HepG2 (cell line): Measurements from ENCODE around the gene RILP. TPM values are rescaled to one million over a fixed set of nuclear protein-coding genes. Genes with fewer than 3 reads are reported as not detected.
A peak's percentile ranks its signal among the peaks of the same experiment; 100 is the strongest.

Experiments
- ATF2 ChIP-seq: sonication (generic); formaldehyde crosslinking; IDR thresholded peaks from 2 replicates; pipeline ENCODE4 v1.4.0; 2020; ENCODE audit warnings: missing genetic modification reagents
- ATF5 ChIP-seq: sonication (generic); formaldehyde crosslinking; IDR thresholded peaks from 2 replicates; pipeline ENCODE4 v1.4.0; 2020; ENCODE audit warnings: mild to moderate bottlenecking, low read depth, missing genetic modification reagents
- BRD4 ChIP-seq: sonication (generic); formaldehyde crosslinking; IDR thresholded peaks from 2 replicates; pipeline ENCODE4 v1.4.0; 2020; ENCODE audit warnings: missing genetic modification reagents
- CBFB ChIP-seq: sonication (generic); formaldehyde crosslinking; IDR thresholded peaks from 2 replicates; pipeline ENCODE4 v1.4.0; 2020; ENCODE audit warnings: missing genetic modification reagents
- CCDC6 ChIP-seq: sonication (generic); formaldehyde crosslinking; IDR thresholded peaks from 2 replicates; pipeline ENCODE4 v1.8.1; 2022; ENCODE audit warnings: mild to moderate bottlenecking, missing genetic modification reagents, moderate library complexity
- ERF ChIP-seq: IDR thresholded peaks from 2 replicates; pipeline ENCODE4 v1.6.1; 2018; ENCODE audit warnings: missing biosample characterization, missing genetic modification reagents
- GPN1 ChIP-seq: sonication (generic); formaldehyde crosslinking; IDR thresholded peaks from 2 replicates; pipeline ENCODE4 v1.5.1; 2020; ENCODE audit warnings: missing genetic modification reagents, borderline replicate concordance
- HBP1 ChIP-seq: IDR thresholded peaks from 2 replicates; pipeline ENCODE4 v1.6.1; 2016; ENCODE audit warnings: low read depth, control low read depth
- KAT7 ChIP-seq: IDR thresholded peaks from 2 replicates; pipeline ENCODE4 v1.6.1; 2018; ENCODE audit warnings: borderline replicate concordance, missing compliant biosample characterization
- NFIB ChIP-seq: sonication (generic); formaldehyde crosslinking; IDR thresholded peaks from 2 replicates; pipeline ENCODE4 v1.9.0; 2021; ENCODE audit warnings: missing genetic modification reagents, mild to moderate bottlenecking, borderline replicate concordance
- NR1H2 ChIP-seq: sonication (generic); formaldehyde crosslinking; IDR thresholded peaks from 2 replicates; pipeline ENCODE4 v1.8.1; 2022; ENCODE audit warnings: low read depth, missing genetic modification reagents, borderline replicate concordance
- PAWR ChIP-seq: sonication (generic); formaldehyde crosslinking; IDR thresholded peaks from 2 replicates; pipeline ENCODE4 v1.4.0; 2020; ENCODE audit warnings: missing genetic modification reagents, mild to moderate bottlenecking, borderline replicate concordance
- PRMT3 ChIP-seq: sonication (generic); formaldehyde crosslinking; IDR thresholded peaks from 2 replicates; pipeline ENCODE4 v1.8.1; 2022; ENCODE audit warnings: low read depth, mild to moderate bottlenecking, moderate library complexity, missing genetic modification reagents, borderline replicate concordance
- SRSF1 ChIP-seq: fragments of 200-400 bp; formaldehyde crosslinking; optimal IDR thresholded peaks from 2 replicates; pipeline ENCODE3; 2017; ENCODE audit warnings: mild to moderate bottlenecking, low read depth, low read length, moderate library complexity
- THYN1 ChIP-seq: sonication (generic); formaldehyde crosslinking; IDR thresholded peaks from 2 replicates; pipeline ENCODE4 v1.8.1; 2023; ENCODE audit warnings: low read depth, mild to moderate bottlenecking, moderate library complexity, missing genetic modification reagents, borderline replicate concordance
- TOPORS ChIP-seq: sonication (generic); formaldehyde crosslinking; IDR thresholded peaks from 2 replicates; pipeline ENCODE4 v1.8.0; 2023; ENCODE audit warnings: mild to moderate bottlenecking, missing genetic modification reagents
- ZFAT ChIP-seq: sonication (generic); formaldehyde crosslinking; conservative IDR thresholded peaks from 2 replicates; pipeline ENCODE4 v1.8.1; 2023; ENCODE audit warnings: missing genetic modification reagents, inconsistent platforms
- ZNF3 ChIP-seq: IDR thresholded peaks from 2 replicates; pipeline ENCODE4 v1.7.0; 2017; ENCODE audit warnings: inconsistent platforms
- ZNF318 ChIP-seq: sonication (generic); formaldehyde crosslinking; IDR thresholded peaks from 2 replicates; pipeline ENCODE4 v1.4.0; 2020; ENCODE audit warnings: mild to moderate bottlenecking, missing genetic modification reagents
- ZNF326 ChIP-seq: sonication (generic); formaldehyde crosslinking; IDR thresholded peaks from 2 replicates; pipeline ENCODE4 v1.4.0; 2020; ENCODE audit warnings: missing genetic modification reagents, borderline replicate concordance
- polyA plus RNA-seq, 8 experiments: library from polyadenylated mRNA; depleted of rRNA in 3 of 8; stranded (reverse) in 7 of 8; unstranded in 1 of 8; fragments of >200 nt; fragmentation: Illumina TruSeq in 4 of 8; extraction: Trizol in 4 of 8; gene quantifications; 2 replicates each; pipeline versions ENCODE4 v1.2.1 to v1.2.3, GENCODE V29; 2011 to 2016; ENCODE audit warnings: low read depth in 4 of 8, missing spikeins in 1 of 8, mixed read lengths in 1 of 8; ENCODE audit not compliant: insufficient read depth in 1 of 8
- total RNA-seq, 5 experiments: library from RNA; depleted of rRNA; stranded (reverse); fragments of >200 nt; fragmentation: Illumina TruSeq; extraction: Trizol; gene quantifications; 2 replicates each; pipeline ENCODE4 v1.2.3, GENCODE V29; 2016; ENCODE audit warnings: low read depth in 1 of 5

The RILP gene
- total and polyA plus RNA-seq, 2 of the 13 experiments (the other 11 are each of a cell fraction or from before 2014, with no cell fraction given) = 6.6 to 8.1 TPM

- TF ChIP-seq ZNF318 (no peak), SRSF1 (no peak), TOPORS (CRISPR knock-in tag) (no peak), CBFB (CRISPR knock-in tag) (no peak), ATF5 (CRISPR knock-in tag) (no peak), ATF2 (CRISPR knock-in tag) (no peak), PRMT3 (CRISPR knock-in tag) (no peak), BRD4 (CRISPR knock-in tag) (no peak), ZNF3 (no peak), THYN1 (no peak), ZNF326 (no peak), ERF (CRISPR knock-in tag) (peak; percentile 75), CCDC6 (CRISPR knock-in tag) (no peak), KAT7 (CRISPR knock-in tag) (no peak), NFIB (CRISPR knock-in tag) (no peak), HBP1 (no peak), ZFAT (no peak), NR1H2 (CRISPR knock-in tag) (no peak), PAWR (CRISPR knock-in tag) (no peak), GPN1 (CRISPR knock-in tag) (no peak)
Observed at GRCh38 chr17:1597861-1598342, 51.8 kb downstream of the RILP start (continued).
